Mesothelial cell of epicardium (in vitro differentiated cells): ENCODE results near the gene WRAP53. TPM values are rescaled to one million over a fixed set of nuclear protein-coding genes. Genes with fewer than 3 reads are reported as not detected.

Experiments
- DNase-seq, 2 experiments: peaks; one replicate each; pipeline ENCODE4 v3.0.0; 2021; ENCODE audit warnings: low spot score in 2 of 2; ENCODE audit not compliant: unreplicated experiment in 2 of 2
- H3K27ac Mint-ChIP-seq: 2 replicates; pipeline ENCODE4 v1.8.0; 2021; ENCODE audit warnings: mixed read lengths
- H3K27me3 Mint-ChIP-seq: 2 replicates; pipeline ENCODE4 v1.8.0; 2021; ENCODE audit warnings: low read depth, mixed read lengths
- H3K36me3 Mint-ChIP-seq: 2 replicates; pipeline ENCODE4 v1.8.0; 2021; ENCODE audit warnings: mixed read lengths
- H3K4me1 Mint-ChIP-seq: 2 replicates; pipeline ENCODE4 v1.8.0; 2021; ENCODE audit warnings: mixed read lengths
- H3K4me3 Mint-ChIP-seq: 2 replicates; pipeline ENCODE4 v1.8.0; 2021; ENCODE audit warnings: mild to moderate bottlenecking, moderate library complexity, mixed read lengths
- H3K9me3 Mint-ChIP-seq: 2 replicates; pipeline ENCODE4 v1.8.0; 2021; ENCODE audit warnings: mixed read lengths
- total RNA-seq: library from RNA; stranded (reverse); gene quantifications from 3 replicates; pipeline ENCODE4 v1.2.1, GENCODE V29; 2021
- TF ChIP-seq, protein P1 (sequence below): fragments of 200-600 bp; sonication (generic); IDR thresholded peaks from one replicate; pipeline ENCODE4 v1.5.0; 2021; ENCODE audit warnings: antibody characterized with exemption; ENCODE audit not compliant: unreplicated experiment

Gene WRAP53
- total RNA-seq, 1 donor from 2014 or later, result 13.6 TPM

DNA sequence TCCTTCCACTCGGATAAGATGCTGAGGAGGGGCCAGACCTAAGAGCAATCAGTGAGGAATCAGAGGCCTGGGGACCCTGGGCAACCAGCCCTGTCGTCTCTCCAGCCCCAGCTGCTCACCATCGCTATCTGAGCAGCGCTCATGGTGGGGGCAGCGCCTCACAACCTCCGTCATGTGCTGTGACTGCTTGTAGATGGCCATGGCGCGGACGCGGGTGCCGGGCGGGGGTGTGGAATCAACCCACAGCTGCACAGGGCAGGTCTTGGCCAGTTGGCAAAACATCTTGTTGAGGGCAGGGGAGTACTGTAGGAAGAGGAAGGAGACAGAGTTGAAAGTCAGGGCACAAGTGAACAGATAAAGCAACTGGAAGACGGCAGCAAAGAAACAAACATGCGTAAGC lies 13.3 kb upstream of the WRAP53 start:
- Mint-ChIP-seq H3K27me3 (no peaks in the 10 kb centered on the region), H3K27ac (no peak overlapping the region), H3K4me1 (no peaks in the 10 kb centered on the region), H3K4me3 (no peak overlapping the region), H3K9me3 (peaks cover 9% of the 10 kb centered on the region), H3K36me3 (peaks cover 38% of the 10 kb centered on the region)
- DNase-seq, result no peak
- TF ChIP-seq, protein P1, sequence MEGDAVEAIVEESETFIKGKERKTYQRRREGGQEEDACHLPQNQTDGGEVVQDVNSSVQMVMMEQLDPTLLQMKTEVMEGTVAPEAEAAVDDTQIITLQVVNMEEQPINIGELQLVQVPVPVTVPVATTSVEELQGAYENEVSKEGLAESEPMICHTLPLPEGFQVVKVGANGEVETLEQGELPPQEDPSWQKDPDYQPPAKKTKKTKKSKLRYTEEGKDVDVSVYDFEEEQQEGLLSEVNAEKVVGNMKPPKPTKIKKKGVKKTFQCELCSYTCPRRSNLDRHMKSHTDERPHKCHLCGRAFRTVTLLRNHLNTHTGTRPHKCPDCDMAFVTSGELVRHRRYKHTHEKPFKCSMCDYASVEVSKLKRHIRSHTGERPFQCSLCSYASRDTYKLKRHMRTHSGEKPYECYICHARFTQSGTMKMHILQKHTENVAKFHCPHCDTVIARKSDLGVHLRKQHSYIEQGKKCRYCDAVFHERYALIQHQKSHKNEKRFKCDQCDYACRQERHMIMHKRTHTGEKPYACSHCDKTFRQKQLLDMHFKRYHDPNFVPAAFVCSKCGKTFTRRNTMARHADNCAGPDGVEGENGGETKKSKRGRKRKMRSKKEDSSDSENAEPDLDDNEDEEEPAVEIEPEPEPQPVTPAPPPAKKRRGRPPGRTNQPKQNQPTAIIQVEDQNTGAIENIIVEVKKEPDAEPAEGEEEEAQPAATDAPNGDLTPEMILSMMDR, result no peak

DNA sequence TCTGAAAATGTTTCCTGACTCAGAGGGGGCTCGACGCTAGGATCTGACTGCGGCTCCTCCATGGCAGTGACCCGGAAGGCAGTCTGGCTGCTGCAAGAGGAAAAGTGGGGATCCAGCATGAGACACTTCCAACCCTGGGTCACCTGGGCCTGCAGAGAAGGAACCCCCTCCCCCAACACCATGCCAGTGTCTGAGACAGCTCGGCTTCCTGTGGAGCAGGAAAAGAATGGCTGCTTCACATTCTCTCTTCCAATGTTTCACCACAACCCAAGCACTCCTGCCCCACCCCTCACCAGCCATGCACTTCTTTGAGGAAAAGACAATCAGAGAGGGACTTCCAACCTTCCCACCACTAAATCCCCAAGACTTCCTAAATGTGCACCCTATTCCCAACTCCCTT lies 11.7 kb upstream of the WRAP53 start:
- H3K27ac Mint-ChIP-seq, result no peak overlapping the region
- no peak overlapping the region for H3K4me3 Mint-ChIP-seq
- peaks cover 32% of the 10 kb centered on the region for H3K36me3 Mint-ChIP-seq
- no peaks in the 10 kb centered on the region for H3K4me1 Mint-ChIP-seq
- no peaks in the 10 kb centered on the region for H3K27me3 Mint-ChIP-seq
- H3K9me3 Mint-ChIP-seq, result peaks cover 9% of the 10 kb centered on the region
- DNase-seq, result no peak
- TF ChIP-seq, protein P1, result no peak

DNA sequence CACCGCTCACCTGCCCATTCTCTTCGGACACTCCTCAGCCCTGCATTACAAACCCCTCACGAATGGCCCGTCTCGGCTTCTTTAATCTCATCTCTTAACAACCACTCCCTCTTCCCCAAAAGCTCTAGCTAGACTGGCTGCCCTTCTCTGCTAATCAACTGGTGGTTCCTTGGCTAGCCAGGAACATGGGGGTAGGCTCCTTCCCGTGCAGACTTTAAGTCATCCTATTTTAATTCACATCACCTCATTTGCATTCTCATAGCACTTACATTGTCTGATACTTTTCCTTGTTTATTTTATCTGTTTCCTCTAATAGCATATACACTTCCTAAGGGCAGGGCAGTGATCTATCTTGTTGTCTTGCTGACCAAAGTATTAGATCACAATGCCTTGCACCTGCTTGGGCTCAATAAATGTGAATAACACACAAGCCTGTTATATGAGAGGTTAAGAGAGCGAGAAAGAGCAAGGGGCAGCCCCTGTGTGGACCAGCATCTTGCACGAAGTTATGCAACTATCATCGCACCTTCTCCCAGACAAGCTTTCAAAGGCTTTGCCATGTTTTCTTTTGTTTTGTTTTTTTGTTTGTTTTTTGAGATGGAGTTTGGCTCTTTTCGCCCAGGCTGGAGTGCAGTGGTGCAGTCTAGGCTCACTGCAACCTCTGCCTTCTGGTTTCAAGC lies 10.7 kb upstream of the WRAP53 start:
- no peak overlapping the region for H3K27ac Mint-ChIP-seq
- H3K9me3 Mint-ChIP-seq, result peaks cover 9% of the 10 kb centered on the region
- peaks cover 28% of the 10 kb centered on the region for H3K36me3 Mint-ChIP-seq
- DNase-seq, result no peak
- no peak overlapping the region for H3K4me3 Mint-ChIP-seq
- no peaks in the 10 kb centered on the region for H3K4me1 Mint-ChIP-seq
- no peaks in the 10 kb centered on the region for H3K27me3 Mint-ChIP-seq
- TF ChIP-seq, protein P1, result no peak

DNA sequence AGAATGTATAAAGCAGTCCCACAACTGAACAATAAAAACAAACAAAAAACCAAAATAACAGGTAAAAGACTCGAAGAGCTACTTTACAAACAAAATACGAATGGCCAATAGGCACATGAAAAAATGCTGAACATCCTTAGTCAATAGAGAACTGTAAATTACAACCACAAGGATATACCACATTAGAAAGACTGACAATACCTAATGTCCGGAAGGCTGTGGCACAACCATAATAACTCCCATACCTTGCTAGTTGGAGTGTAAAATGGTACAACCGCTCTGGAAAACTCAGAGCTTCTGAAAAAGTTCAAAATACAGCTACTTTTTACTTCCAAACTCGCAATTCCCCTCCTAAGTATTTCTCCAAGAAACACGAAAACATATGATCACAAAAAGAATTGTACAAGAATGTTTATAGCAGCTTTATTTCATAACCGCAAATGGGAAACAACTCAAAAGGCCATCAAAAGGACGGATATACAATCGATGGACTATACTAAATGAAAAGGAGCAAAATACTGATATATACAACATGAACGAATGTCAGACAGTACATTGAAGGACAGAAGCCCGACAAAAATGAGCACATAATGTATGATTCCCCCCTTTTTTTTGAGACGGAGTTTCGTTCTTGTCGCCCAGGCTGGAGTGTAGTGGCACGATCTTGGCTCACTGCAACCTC lies 3.3 kb upstream of the WRAP53 start:
- Mint-ChIP-seq H3K27me3 (no peaks in the 10 kb centered on the region), H3K9me3 (no peaks in the 10 kb centered on the region)
- TF ChIP-seq, protein P1, result no peak

DNA sequence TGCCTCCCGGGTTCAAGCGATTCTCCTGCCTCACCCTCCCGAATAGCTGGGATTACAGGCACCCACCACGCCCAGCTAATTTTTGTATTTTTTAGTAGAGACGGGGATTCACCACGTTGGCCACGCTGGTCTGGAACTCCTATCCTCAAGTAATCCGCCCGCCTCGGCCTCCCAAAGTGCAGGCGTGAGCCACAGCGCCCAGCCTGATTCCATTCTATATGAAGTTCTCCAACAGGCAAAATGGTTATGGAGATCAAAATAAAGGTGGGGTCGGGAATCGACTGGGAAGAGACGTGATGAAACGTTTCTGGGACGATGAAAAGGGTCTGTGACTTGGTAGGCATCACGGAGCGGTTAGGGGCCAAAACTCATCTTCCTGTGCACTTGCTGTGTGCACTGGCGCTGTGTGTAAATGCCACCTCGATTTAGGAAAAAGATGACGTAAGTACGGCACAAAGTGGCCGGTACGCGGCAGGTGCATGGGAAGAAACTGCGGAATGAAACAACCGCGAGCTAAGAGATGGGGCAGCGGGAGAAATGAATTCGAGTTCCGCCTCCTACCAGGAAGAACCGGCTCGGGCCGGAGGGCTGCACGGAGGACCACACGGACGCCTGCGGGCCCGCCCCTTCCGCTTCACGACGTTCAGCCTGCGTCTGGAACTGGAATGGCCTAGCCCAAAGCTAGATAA lies 2.6 kb upstream of the WRAP53 start:
- peak overlapping the region; percentile 100 for H3K27ac Mint-ChIP-seq
- H3K4me1 Mint-ChIP-seq, result peaks cover 25% of the 10 kb centered on the region
- DNase-seq, result peak; percentile 81 to 87
- TF ChIP-seq, protein P1, result no peak
- no peaks in the 10 kb centered on the region for H3K27me3 Mint-ChIP-seq
- H3K9me3 Mint-ChIP-seq, result no peaks in the 10 kb centered on the region
- peaks cover 3% of the 10 kb centered on the region for H3K36me3 Mint-ChIP-seq
- peak overlapping the region; percentile 98 for H3K4me3 Mint-ChIP-seq

More for the DNA sequence above, 3.3 kb upstream of the WRAP53 start:
- Mint-ChIP-seq H3K4me3 (peak overlapping the region; percentile 98), H3K27ac (peak overlapping the region; percentile 100), H3K36me3 (peaks cover under 1% of the 10 kb centered on the region), H3K4me1 (peaks cover 23% of the 10 kb centered on the region)
- DNase-seq, result no peak
